ENCODE results near the gene TBX3. TPM values are rescaled to one million over a fixed set of nuclear protein-coding genes. Genes with fewer than 3 reads are reported as not detected.

Gene TBX3
- total RNA-seq, 2 donors from 2014 or later, result 4.2 to 7.6 TPM

- WGBS, 2 donors, result 6 to 16% methylated on average over 32 to 34 of the region's 34 CpGs
- intact Hi-C loops (cut with DNase I), result no loop called here
- ATAC-seq, result no peak
- Histone ChIP-seq H3K27me3 (peaks cover 0 to 42% of the 10 kb centered on the region in 2 donors), H3K4me3 (no peak overlapping the region), H3K27ac (no peak overlapping the region), H3K36me3 (replicated peaks in 1 of 2; ENCODE audit: insufficient read depth in 1 of 2, low read depth in 2 of 2) (no peaks in the 10 kb centered on the region), H3K9me3 (no peaks in the 10 kb centered on the region), H3K4me1 (peaks cover 13% of the 10 kb centered on the region)
- TF ChIP-seq, protein P1, sequence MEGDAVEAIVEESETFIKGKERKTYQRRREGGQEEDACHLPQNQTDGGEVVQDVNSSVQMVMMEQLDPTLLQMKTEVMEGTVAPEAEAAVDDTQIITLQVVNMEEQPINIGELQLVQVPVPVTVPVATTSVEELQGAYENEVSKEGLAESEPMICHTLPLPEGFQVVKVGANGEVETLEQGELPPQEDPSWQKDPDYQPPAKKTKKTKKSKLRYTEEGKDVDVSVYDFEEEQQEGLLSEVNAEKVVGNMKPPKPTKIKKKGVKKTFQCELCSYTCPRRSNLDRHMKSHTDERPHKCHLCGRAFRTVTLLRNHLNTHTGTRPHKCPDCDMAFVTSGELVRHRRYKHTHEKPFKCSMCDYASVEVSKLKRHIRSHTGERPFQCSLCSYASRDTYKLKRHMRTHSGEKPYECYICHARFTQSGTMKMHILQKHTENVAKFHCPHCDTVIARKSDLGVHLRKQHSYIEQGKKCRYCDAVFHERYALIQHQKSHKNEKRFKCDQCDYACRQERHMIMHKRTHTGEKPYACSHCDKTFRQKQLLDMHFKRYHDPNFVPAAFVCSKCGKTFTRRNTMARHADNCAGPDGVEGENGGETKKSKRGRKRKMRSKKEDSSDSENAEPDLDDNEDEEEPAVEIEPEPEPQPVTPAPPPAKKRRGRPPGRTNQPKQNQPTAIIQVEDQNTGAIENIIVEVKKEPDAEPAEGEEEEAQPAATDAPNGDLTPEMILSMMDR (IDR thresholded peaks at IDR 0.05), result no peak
- TF ChIP-seq POLR2A (IDR thresholded peaks at IDR 0.05), result no peak
- DNase-seq, result no peak
Measured at GRCh38 chr12:114696443-114697242, 12.7 kb upstream of the TBX3 start.

DNA sequence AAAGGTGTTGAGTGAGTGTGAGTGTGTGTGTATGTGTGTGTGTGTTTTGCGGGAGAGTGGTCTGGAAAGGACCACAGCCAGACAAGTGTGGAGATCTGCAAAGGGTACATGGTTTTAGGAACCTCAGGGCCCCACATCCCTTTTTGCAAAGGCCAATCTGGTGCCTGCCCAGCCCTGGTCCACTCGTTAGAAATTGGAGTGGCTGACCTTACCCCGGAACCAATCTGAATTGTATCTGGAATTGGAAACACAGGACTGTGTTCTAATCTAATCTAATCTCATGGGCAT is 11.3 kb upstream of the TBX3 start:
- TF ChIP-seq POLR2A (IDR thresholded peaks at IDR 0.05), result no peak
- TF ChIP-seq, protein P1 (IDR thresholded peaks at IDR 0.05), result no peak

DNA sequence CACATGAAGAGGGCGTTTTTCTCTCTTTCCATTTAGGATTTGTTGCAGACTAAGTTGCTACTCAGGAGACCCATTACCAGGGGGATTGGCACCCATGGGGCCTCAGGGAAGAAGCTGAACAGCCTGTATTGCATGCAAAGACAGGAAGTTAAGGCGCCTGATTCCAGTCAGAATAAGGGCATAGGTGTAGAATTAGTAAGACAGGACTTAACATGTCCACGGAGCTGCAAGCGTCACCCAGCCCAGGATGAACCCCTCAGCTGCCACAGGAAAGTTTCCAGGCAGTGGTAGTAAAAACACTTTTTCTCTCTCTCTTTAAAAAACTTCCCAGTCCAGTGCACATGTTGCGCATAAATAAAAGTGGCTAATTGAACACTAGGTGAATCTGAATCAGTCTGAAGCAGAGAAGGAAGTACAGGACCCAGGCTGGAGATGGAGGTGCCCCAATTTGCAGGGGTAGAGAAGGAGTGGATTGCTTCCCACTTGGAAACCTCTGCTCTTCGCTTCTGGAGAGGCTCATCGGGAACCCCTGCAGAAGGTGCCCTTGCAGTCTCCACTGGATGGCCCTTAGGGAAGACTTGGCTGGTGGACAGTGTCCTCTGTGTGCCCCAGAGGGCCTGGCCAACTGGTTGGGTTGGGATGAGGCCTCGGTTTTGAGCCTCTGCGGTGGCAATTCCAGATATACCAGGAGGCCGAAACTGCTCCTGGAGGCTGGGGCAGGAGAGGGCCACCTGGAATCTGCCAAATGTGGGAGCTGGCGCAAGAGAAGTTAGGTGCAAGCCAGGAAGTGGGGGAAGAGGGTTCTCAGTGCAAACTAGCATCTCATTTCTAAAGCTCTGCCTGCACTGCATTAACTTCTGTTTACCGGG is 10.7 kb upstream of the TBX3 start:
- DNase-seq, result no peak
- Histone ChIP-seq H3K27me3 (peaks cover 0 to 32% of the 10 kb centered on the region in 2 donors), H3K4me3 (no peak overlapping the region), H3K4me1 (peaks cover 13% of the 10 kb centered on the region), H3K27ac (no peak overlapping the region), H3K9me3 (no peaks in the 10 kb centered on the region), H3K36me3 (replicated peaks in 1 of 2; ENCODE audit: insufficient read depth in 1 of 2, low read depth in 2 of 2) (no peaks in the 10 kb centered on the region)
- TF ChIP-seq POLR2A (IDR thresholded peaks at IDR 0.05), result no peak
- TF ChIP-seq, protein P1 (IDR thresholded peaks at IDR 0.05), result no peak
- 12 to 25% methylated on average over 9 to 12 of the region's 12 CpGs for WGBS, 2 donors
- intact Hi-C loops (cut with DNase I), result no loop called here
- no peak for ATAC-seq

More for the DNA sequence above, 11.3 kb upstream of the TBX3 start:
- Histone ChIP-seq H3K4me3 (no peak overlapping the region), H3K9me3 (no peaks in the 10 kb centered on the region), H3K4me1 (peaks cover 13% of the 10 kb centered on the region), H3K36me3 (replicated peaks in 1 of 2; ENCODE audit: insufficient read depth in 1 of 2, low read depth in 2 of 2) (no peaks in the 10 kb centered on the region), H3K27ac (no peak overlapping the region), H3K27me3 (peaks cover 0 to 38% of the 10 kb centered on the region in 2 donors)
- ATAC-seq (no peak), DNase-seq (no peak)
- intact Hi-C loops (cut with DNase I), result no loop called here
- 14 to 32% methylated on average over 3 of the region's 3 CpGs for WGBS, 2 donors

DNA sequence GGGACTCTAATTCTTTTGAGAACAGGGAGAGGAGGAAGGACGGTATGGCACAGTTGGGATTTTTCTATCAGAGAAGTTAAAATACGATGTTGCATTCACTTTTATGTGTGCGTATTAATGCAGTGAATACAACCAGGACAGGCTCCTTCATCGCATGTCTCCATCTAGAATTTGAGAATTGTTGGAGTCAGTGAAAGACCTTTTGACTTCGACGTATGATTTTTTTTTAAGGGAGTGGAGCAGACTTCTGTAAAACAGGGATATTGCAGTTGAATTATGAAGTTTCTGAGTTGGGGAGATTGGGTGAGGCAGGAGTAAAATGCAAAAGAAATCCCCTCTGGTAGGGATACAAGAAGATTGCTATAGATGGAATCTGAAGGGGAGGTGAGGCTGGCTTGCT is 9.6 kb upstream of the TBX3 start:
- Histone ChIP-seq H3K27ac (no peak overlapping the region), H3K4me3 (no peak overlapping the region), H3K4me1 (peaks cover 13% of the 10 kb centered on the region), H3K36me3 (replicated peaks in 1 of 2; ENCODE audit: insufficient read depth in 1 of 2, low read depth in 2 of 2) (no peaks in the 10 kb centered on the region), H3K27me3 (peaks cover 0 to 23% of the 10 kb centered on the region in 2 donors), H3K9me3 (no peaks in the 10 kb centered on the region)
- 6 to 16% methylated on average over 6 of the region's 6 CpGs for WGBS, 2 donors
- no peak for ATAC-seq
- no peak for DNase-seq
- no peak for TF ChIP-seq POLR2A (IDR thresholded peaks at IDR 0.05)
- TF ChIP-seq, protein P1 (IDR thresholded peaks at IDR 0.05), result no peak
- intact Hi-C loops (cut with DNase I), result no loop called here
